GM23338 (cell line): Measurements from ENCODE around the gene NRP2. TPM values are rescaled to one million over a fixed set of nuclear protein-coding genes. Genes with fewer than 3 reads are reported as not detected.

ENCODE experiments used
- ATAC-seq: fragments of 200-7000 bp; cut with Tn5 transposase; 3 replicates; pipeline ENCODE4 v1.9.1; 2020
- DNase-seq: peaks from one replicate; pipeline ENCODE4 v3.0.0-alpha.2; 2015; ENCODE audit warnings: low spot score
- H2AFZ ChIP-seq: fragments of 200-600 bp; sonication (generic); 2 replicates; pipeline ENCODE4 v1.8.0; 2016; ENCODE audit warnings: antibody characterized with exemption, mild to moderate bottlenecking, moderate library complexity
- H3F3A ChIP-seq: fragments of 200-600 bp; sonication (generic); replicated peaks from 2 replicates; pipeline ENCODE4 v1.8.0; 2017; ENCODE audit warnings: antibody characterized with exemption, mixed run types, low read depth
- H3K27ac ChIP-seq: fragments of 200-600 bp; sonication (generic); 2 replicates; pipeline ENCODE4 v1.6.1; 2016; ENCODE audit warnings: low read depth
- H3K27me3 ChIP-seq: fragments of 200-600 bp; sonication (generic); 2 replicates; pipeline ENCODE4 v1.8.0; 2016; ENCODE audit warnings: mild to moderate bottlenecking, mixed run types, moderate library complexity; ENCODE audit not compliant: insufficient read depth
- H3K36me3 ChIP-seq: fragments of 200-600 bp; sonication (generic); 2 replicates; pipeline ENCODE4 v1.8.0; 2016; ENCODE audit warnings: mild to moderate bottlenecking; ENCODE audit not compliant: insufficient read depth
- H3K4me1 ChIP-seq: fragments of 200-600 bp; sonication (generic); 2 replicates; pipeline ENCODE4 v1.8.0; 2016; ENCODE audit warnings: mild to moderate bottlenecking, moderate library complexity; ENCODE audit not compliant: insufficient read depth
- H3K4me2 ChIP-seq: fragments of 200-600 bp; sonication (generic); 2 replicates; pipeline ENCODE4 v1.7.1; 2017; ENCODE audit warnings: mixed run types
- H3K4me3 ChIP-seq: fragments of 200-600 bp; sonication (generic); 2 replicates; pipeline ENCODE4 v1.6.1; 2016; ENCODE audit warnings: mixed run types
- H3K79me2 ChIP-seq: fragments of 200-600 bp; sonication (generic); replicated peaks from 2 replicates; pipeline ENCODE4 v1.8.0; 2017; ENCODE audit warnings: mild to moderate bottlenecking; ENCODE audit not compliant: insufficient read depth
- H3K9me2 ChIP-seq: fragments of 200-600 bp; sonication (generic); 2 replicates; pipeline ENCODE4 v1.8.0; 2017; ENCODE audit not compliant: insufficient read depth
- H4K20me1 ChIP-seq: fragments of 200-600 bp; sonication (generic); replicated peaks from 2 replicates; pipeline ENCODE4 v1.8.0; 2017; ENCODE audit warnings: mild to moderate bottlenecking; ENCODE audit not compliant: insufficient read depth
- H3K27ac Mint-ChIP-seq: 2 replicates; pipeline ENCODE4 v1.8.0; 2020; ENCODE audit warnings: inconsistent platforms, mild to moderate bottlenecking, moderate library complexity, mixed read lengths
- H3K27me3 Mint-ChIP-seq: 3 replicates; pipeline ENCODE4 v1.8.0; 2022; ENCODE audit warnings: low read depth, mild to moderate bottlenecking, moderate library complexity, mixed read lengths, inconsistent platforms; ENCODE audit not compliant: insufficient read depth, poor library complexity
- H3K36me3 Mint-ChIP-seq: 3 replicates; pipeline ENCODE4 v1.8.0; 2021; ENCODE audit warnings: low read depth, mild to moderate bottlenecking, inconsistent platforms, moderate library complexity, mixed read lengths
- H3K4me1 Mint-ChIP-seq: 3 replicates; pipeline ENCODE4 v1.8.0; 2020; ENCODE audit warnings: mild to moderate bottlenecking, inconsistent platforms, mixed read lengths
- H3K4me3 Mint-ChIP-seq: 3 replicates; pipeline ENCODE4 v1.8.0; 2021; ENCODE audit warnings: moderate library complexity, mild to moderate bottlenecking, inconsistent platforms, mixed read lengths
- H3K9me3 Mint-ChIP-seq: 3 replicates; pipeline ENCODE4 v1.8.0; 2020; ENCODE audit warnings: moderate library complexity, mild to moderate bottlenecking, inconsistent platforms, mixed read lengths
- CREB1 ChIP-seq: fragments of 250-450 bp; sonication (Bioruptor Pico); IDR thresholded peaks from 2 replicates; pipeline ENCODE4 v1.5.0; 2020; ENCODE audit warnings: low read depth, mild to moderate bottlenecking, moderate library complexity
- EZH2 ChIP-seq: fragments of 200-600 bp; sonication (generic); IDR thresholded peaks from one replicate; pipeline ENCODE4 v1.8.0; 2017; ENCODE audit warnings: antibody characterized with exemption, mild to moderate bottlenecking, low read depth; ENCODE audit not compliant: unreplicated experiment
- EZH2phosphoT487 ChIP-seq: fragments of 200-600 bp; sonication (generic); IDR thresholded peaks from one replicate; pipeline ENCODE4 v1.8.1; 2018; ENCODE audit warnings: antibody characterized with exemption; ENCODE audit not compliant: unreplicated experiment
- JUNB ChIP-seq: IDR thresholded peaks from one replicate; pipeline ENCODE4 v1.6.1; 2016; ENCODE audit warnings: antibody characterized with exemption; ENCODE audit not compliant: unreplicated experiment
- NANOG ChIP-seq: IDR thresholded peaks from 2 replicates; pipeline ENCODE4 v1.6.1; 2016; ENCODE audit warnings: antibody characterized with exemption, borderline replicate concordance
- POLR2AphosphoS5 ChIP-seq: IDR thresholded peaks from 2 replicates; pipeline ENCODE4 v1.6.1; 2016; ENCODE audit warnings: antibody characterized with exemption, low read depth
- STAT1 ChIP-seq: IDR thresholded peaks from one replicate; pipeline ENCODE4 v1.6.1; 2016; ENCODE audit warnings: antibody characterized with exemption; ENCODE audit not compliant: unreplicated experiment
- ZNF114 ChIP-seq: fragments of 250-450 bp; sonication (Bioruptor Pico); IDR thresholded peaks from 2 replicates; pipeline ENCODE4 v1.5.0; 2020; ENCODE audit warnings: mild to moderate bottlenecking, moderate library complexity
- ZNF331 ChIP-seq: fragments of 250-450 bp; sonication (Bioruptor Pico); IDR thresholded peaks from 2 replicates; pipeline ENCODE4 v1.5.0; 2020; ENCODE audit warnings: low read depth, mild to moderate bottlenecking, moderate library complexity
- ZNF462 ChIP-seq: fragments of 250-450 bp; sonication (Bioruptor Pico); IDR thresholded peaks from 2 replicates; pipeline ENCODE4 v1.5.0; 2020; ENCODE audit warnings: mild to moderate bottlenecking, moderate library complexity
- polyA plus RNA-seq: library from polyadenylated mRNA; unstranded; fragments of >200 nt; fragmentation: Nextera tagmentation; extraction: Ambion mirVana; gene quantifications from 2 replicates; pipeline ENCODE4 v1.2.1, GENCODE V29; 2016
- total RNA-seq: library from RNA; depleted of rRNA; stranded (reverse); fragments of >200 nt; shearing (Covaris generic); gene quantifications from 2 replicates; pipeline ENCODE4 v1.2.3, GENCODE V29; 2014
- TF ChIP-seq, protein P1 (sequence below), 2 experiments: fragments of 200-600 bp in 1 of 2; sonication (generic) in 1 of 2; conservative IDR thresholded peaks; 2 replicates each; pipeline versions ENCODE4 v1.5.1 to v1.6.1; 2016 to 2017; ENCODE audit warnings: antibody characterized with exemption in 2 of 2, low read depth in 2 of 2, mild to moderate bottlenecking in 2 of 2, moderate library complexity in 1 of 2

NRP2 gene
- total and polyA plus RNA-seq, 2 experiments from 2014 or later: 18.4 to 22.0 TPM

DNA sequence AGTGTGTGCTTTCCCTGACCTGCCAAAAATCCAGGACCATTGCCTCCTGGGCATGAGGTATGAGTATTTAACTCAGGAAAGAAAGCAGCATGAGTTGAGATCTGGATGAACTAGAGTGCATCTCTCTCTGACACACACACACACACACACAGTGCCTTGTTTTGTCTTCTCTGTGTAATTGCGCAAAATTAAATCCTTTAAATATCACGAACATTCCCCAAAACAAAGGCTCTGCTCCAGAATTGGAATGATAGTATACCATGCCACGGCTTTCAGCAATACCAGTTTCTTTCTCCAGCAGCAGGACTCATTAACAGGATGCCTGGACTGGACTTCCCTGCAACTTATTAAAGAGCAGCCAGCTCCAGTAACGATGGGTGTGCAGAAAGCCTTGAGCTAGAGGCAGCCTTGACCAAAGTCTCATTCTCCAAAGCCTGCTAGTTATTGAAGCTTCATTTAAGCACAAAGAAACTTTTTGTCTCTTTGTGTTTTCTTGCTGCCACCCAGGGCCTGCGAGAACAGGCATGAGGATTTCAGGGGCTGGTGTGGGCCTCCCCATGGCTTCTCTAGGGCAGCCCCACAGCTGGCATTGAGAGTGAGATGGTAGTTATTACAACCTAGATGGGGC lies 101.7 kb downstream of the NRP2 start:
- Histone ChIP-seq H3K27me3 (no peaks in the 10 kb centered on the region), H3K4me2 (no peak overlapping the region), H3K79me2 (no peaks in the 10 kb centered on the region), H3F3A (no peaks in the 10 kb centered on the region), H3K27ac (no peak overlapping the region), H3K9me2 (peaks cover 4% of the 10 kb centered on the region; the same call in 1 of the 2 replicates), H4K20me1 (no peaks in the 10 kb centered on the region), H3K4me1 (no peaks in the 10 kb centered on the region), H3K4me3 (no peak overlapping the region), H3K36me3 (no peaks in the 10 kb centered on the region), H2AFZ (no peak overlapping the region)
- Mint-ChIP-seq H3K9me3 (no peaks in the 10 kb centered on the region; the same call in 2 of the 3 replicates), H3K4me3 (no peak overlapping the region), H3K27ac (no peak overlapping the region), H3K27me3 (no peaks in the 10 kb centered on the region), H3K36me3 (no peaks in the 10 kb centered on the region), H3K4me1 (no peaks in the 10 kb centered on the region)
- ATAC-seq (no peak), DNase-seq (no peak)
- TF ChIP-seq ZNF114 (CRISPR knock-in tag): no peak

DNA sequence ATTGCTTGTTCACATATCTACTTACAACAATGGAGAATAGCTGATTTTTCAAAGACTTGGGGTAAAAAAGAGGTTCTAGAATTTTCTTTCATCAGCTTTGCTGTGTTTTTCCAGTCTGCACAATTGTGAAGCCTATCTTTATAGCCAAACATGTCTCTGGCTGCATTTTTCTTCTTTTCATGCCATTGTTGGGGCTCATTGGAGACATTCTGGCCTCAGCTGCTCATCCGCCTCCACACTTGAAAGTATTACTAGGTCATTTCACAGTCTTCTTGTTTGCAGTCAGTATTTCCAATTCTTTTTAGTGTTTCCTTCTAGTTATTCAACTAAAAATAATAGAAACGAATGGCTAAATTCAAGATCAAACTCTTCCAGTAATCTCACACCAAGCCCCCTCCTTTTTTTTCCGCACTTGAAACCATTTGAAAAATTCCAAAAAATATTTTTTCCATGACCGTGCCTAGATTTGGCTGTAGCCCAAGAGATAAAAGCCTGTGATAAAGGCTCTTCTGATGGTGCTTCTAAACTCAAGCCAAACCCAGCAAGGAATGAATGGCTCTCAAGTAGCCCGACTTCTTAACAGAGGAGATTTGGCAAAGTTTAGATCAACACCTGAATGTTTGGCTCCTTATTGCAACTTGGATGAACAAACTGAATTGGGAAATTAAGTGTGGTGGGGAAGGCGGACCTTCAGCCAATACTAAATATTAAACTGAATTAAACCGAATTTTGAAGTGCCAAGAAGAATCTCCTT lies 103.4 kb downstream of the NRP2 start:
- Histone ChIP-seq H2AFZ (no peak overlapping the region), H3K4me3 (no peak overlapping the region), H3K27me3 (no peaks in the 10 kb centered on the region), H3K4me2 (no peak overlapping the region), H3K36me3 (no peaks in the 10 kb centered on the region), H3K4me1 (no peaks in the 10 kb centered on the region), H3K27ac (peak overlapping the region; percentile 3; the same call in 1 of the 2 replicates), H3K79me2 (no peaks in the 10 kb centered on the region), H3F3A (no peaks in the 10 kb centered on the region), H4K20me1 (no peaks in the 10 kb centered on the region), H3K9me2 (peaks cover 11% of the 10 kb centered on the region; the same call in 1 of the 2 replicates)
- Mint-ChIP-seq H3K27ac (no peak overlapping the region), H3K27me3 (peaks cover 2% of the 10 kb centered on the region), H3K9me3 (no peaks in the 10 kb centered on the region; the same call in 2 of the 3 replicates), H3K4me3 (no peak overlapping the region), H3K4me1 (no peaks in the 10 kb centered on the region; the same call in 2 of the 3 replicates), H3K36me3 (no peaks in the 10 kb centered on the region)
- no peak for ATAC-seq
- DNase-seq: no peak
- TF ChIP-seq STAT1 (no peak), ZNF114 (CRISPR knock-in tag) (no peak), ZNF331 (no peak), ZNF462 (no peak), EZH2 (no peak), NANOG (no peak), POLR2AphosphoS5 (no peak), EZH2phosphoT487 (no peak), CREB1 (CRISPR knock-in tag) (no peak), JUNB (no peak)
- TF ChIP-seq, protein P1, sequence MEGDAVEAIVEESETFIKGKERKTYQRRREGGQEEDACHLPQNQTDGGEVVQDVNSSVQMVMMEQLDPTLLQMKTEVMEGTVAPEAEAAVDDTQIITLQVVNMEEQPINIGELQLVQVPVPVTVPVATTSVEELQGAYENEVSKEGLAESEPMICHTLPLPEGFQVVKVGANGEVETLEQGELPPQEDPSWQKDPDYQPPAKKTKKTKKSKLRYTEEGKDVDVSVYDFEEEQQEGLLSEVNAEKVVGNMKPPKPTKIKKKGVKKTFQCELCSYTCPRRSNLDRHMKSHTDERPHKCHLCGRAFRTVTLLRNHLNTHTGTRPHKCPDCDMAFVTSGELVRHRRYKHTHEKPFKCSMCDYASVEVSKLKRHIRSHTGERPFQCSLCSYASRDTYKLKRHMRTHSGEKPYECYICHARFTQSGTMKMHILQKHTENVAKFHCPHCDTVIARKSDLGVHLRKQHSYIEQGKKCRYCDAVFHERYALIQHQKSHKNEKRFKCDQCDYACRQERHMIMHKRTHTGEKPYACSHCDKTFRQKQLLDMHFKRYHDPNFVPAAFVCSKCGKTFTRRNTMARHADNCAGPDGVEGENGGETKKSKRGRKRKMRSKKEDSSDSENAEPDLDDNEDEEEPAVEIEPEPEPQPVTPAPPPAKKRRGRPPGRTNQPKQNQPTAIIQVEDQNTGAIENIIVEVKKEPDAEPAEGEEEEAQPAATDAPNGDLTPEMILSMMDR (conservative IDR thresholded peaks at IDR 0.05; ENCODE audit: low read depth in 2 of 2): no peak
